A549 (cell line): ENCODE data around the gene CXXC5.

Experiments
- CBX2 ChIP-seq: fragments of 200-600 bp; sonication (generic); IDR thresholded peaks from 2 replicates; pipeline ENCODE4 v1.6.1; 2016; ENCODE audit warnings: low read depth, mild to moderate bottlenecking, borderline replicate concordance
- CEBPB ChIP-seq, 2 experiments: fragments of >200 bp in 1 of 2; sonication (Bioruptor Twin) in 1 of 2; formaldehyde crosslinking in 1 of 2; IDR thresholded peaks; 2 replicates each; pipeline ENCODE4 v1.6.1; 2012 to 2016
- CTCF ChIP-seq: fragments of >200 bp; sonication (Bioruptor Twin); formaldehyde crosslinking; IDR thresholded peaks from 3 replicates; pipeline ENCODE4 v1.5.1; 2016
- EP300 ChIP-seq, 2 experiments: fragments of >200 bp; sonication (Bioruptor Twin); formaldehyde crosslinking; IDR thresholded peaks; 2 replicates in 1 of 2; 3 replicates in 1 of 2; pipeline ENCODE4 v1.6.1; 2016 to 2017
- HMGXB4 ChIP-seq: fragments of 250-450 bp; sonication (Bioruptor Pico); IDR thresholded peaks from 2 replicates; pipeline ENCODE4 v1.5.0; 2021; ENCODE audit warnings: mild to moderate bottlenecking, moderate library complexity, borderline replicate concordance
- HOXA7 ChIP-seq: fragments of 250-450 bp; sonication (Bioruptor Pico); IDR thresholded peaks from 2 replicates; pipeline ENCODE4 v1.5.0; 2020; ENCODE audit warnings: mild to moderate bottlenecking, moderate library complexity
- MAX ChIP-seq: IDR thresholded peaks from 2 replicates; pipeline ENCODE4 v1.6.1; 2012
- POLR2A ChIP-seq: IDR thresholded peaks from 2 replicates; pipeline ENCODE4 v1.6.1; 2012; ENCODE audit warnings: mild to moderate bottlenecking, low read length
- RAD21 ChIP-seq, 2 experiments: fragments of >200 bp in 1 of 2; sonication (Bioruptor Twin) in 1 of 2; formaldehyde crosslinking in 1 of 2; IDR thresholded peaks in 1 of 2; conservative IDR thresholded peaks in 1 of 2; 2 replicates in 1 of 2; 3 replicates in 1 of 2; pipeline ENCODE4 v1.6.1; 2012 to 2018; ENCODE audit warnings: inconsistent platforms in 1 of 2
- USF2 ChIP-seq: fragments of 450-650 bp; IDR thresholded peaks from 2 replicates; pipeline ENCODE4 v1.6.1; 2014; ENCODE audit warnings: antibody characterized with exemption

- no peak for TF ChIP-seq EP300 (IDR thresholded peaks at IDR 0.05)
- TF ChIP-seq MAX: no peak
- no peak for TF ChIP-seq POLR2A
- no peak for TF ChIP-seq RAD21 (conservative IDR thresholded peaks at IDR 0.05 in 1 of 2, IDR thresholded peaks at IDR 0.05 in 1 of 2)
- no peak for TF ChIP-seq CTCF
- TF ChIP-seq HMGXB4 (CRISPR knock-in tag): no peak
- no peak for TF ChIP-seq CEBPB (IDR thresholded peaks at IDR 0.05)
- no peak for TF ChIP-seq CBX2
- no peak for TF ChIP-seq USF2
- TF ChIP-seq HOXA7 (CRISPR knock-in tag): no peak
Measured at GRCh38 chr5:139646912-139647505, 1.1 kb upstream of the CXXC5 start.
